ENCODE results near the gene CDH7. TPM values are rescaled to one million over a fixed set of nuclear protein-coding genes. Genes with fewer than 3 reads are reported as not detected.
A peak's percentile ranks its signal among the peaks of the same experiment; 100 is the strongest.

CDH7 gene
- total RNA-seq, 3 donors from 2014 or later = 0.16 TPM; not detected in 2

DNA sequence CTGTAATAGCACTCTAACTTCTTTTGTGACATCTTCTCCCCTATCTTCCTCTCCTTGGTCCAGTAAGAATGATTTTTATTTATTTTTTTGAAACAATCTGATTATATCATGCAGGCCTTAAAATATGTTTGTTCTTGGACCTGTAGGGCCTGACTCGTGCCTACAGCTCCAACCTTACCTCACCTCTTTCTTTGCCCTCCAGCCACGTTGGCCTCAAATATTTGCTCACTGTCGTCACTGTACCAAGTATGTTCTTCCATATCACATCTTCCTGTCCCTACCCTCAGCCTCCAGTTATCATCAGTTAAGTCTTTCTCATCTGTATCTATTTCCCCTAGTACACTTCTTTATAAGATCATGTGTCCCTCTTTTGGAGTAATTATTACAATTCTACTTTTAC lies 125.5 kb downstream of the CDH7 start:
- no peak overlapping the region for H3K4me3 ChIP-seq
- no peaks in the 10 kb centered on the region for H3K27me3 ChIP-seq
- no peaks in the 10 kb centered on the region for H3K4me1 ChIP-seq
- TF ChIP-seq, protein P1, sequence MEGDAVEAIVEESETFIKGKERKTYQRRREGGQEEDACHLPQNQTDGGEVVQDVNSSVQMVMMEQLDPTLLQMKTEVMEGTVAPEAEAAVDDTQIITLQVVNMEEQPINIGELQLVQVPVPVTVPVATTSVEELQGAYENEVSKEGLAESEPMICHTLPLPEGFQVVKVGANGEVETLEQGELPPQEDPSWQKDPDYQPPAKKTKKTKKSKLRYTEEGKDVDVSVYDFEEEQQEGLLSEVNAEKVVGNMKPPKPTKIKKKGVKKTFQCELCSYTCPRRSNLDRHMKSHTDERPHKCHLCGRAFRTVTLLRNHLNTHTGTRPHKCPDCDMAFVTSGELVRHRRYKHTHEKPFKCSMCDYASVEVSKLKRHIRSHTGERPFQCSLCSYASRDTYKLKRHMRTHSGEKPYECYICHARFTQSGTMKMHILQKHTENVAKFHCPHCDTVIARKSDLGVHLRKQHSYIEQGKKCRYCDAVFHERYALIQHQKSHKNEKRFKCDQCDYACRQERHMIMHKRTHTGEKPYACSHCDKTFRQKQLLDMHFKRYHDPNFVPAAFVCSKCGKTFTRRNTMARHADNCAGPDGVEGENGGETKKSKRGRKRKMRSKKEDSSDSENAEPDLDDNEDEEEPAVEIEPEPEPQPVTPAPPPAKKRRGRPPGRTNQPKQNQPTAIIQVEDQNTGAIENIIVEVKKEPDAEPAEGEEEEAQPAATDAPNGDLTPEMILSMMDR (IDR thresholded peaks at IDR 0.05) = no peak
- TF ChIP-seq POLR2AphosphoS5 (IDR thresholded peaks at IDR 0.05) (no peak), POLR2A (IDR thresholded peaks at IDR 0.05) (no peak)
- intact Hi-C loops (cut with DNase I; ENCODE audit: low total_unique reads) = no loop called here
- no peaks in the 10 kb centered on the region for H3K36me3 ChIP-seq
- no peaks in the 10 kb centered on the region for H3K9me3 ChIP-seq
- peak in 1 of 2 donors; percentile 52 for DNase-seq (ENCODE audit: low spot score in 2 of 2)
- no peak overlapping the region for H3K27ac ChIP-seq

DNA sequence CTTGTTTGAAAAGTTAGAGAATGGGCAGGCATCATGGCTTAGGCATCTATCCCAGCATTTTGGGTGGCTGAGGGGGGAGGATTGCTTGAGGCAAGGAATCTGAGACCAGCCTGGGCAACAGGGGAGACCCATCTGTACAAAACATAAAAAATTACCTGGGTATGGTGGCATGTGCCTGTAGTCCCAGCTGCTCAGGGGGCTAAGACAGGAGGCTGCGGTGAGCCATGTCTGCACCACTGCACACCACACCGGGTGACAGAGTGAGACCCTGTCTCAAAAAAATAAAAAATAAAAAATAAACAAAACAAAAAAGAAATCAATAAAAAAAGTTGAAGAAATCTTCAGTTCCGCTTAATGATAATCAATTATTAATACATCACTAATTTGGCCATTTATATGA lies 146.5 kb downstream of the CDH7 start:
- intact Hi-C loops (cut with DNase I; ENCODE audit: low total_unique reads) = no loop called here
- DNase-seq (ENCODE audit: low spot score in 2 of 2) = no peak
- Histone ChIP-seq H3K27me3 (no peaks in the 10 kb centered on the region), H3K4me3 (no peak overlapping the region), H3K27ac (no peak overlapping the region), H3K9me3 (no peaks in the 10 kb centered on the region), H3K36me3 (no peaks in the 10 kb centered on the region), H3K4me1 (no peaks in the 10 kb centered on the region)
- TF ChIP-seq, protein P1 (IDR thresholded peaks at IDR 0.05) = no peak
- no peak for TF ChIP-seq POLR2A (IDR thresholded peaks at IDR 0.05)
- TF ChIP-seq POLR2AphosphoS5 (IDR thresholded peaks at IDR 0.05) = no peak

DNA sequence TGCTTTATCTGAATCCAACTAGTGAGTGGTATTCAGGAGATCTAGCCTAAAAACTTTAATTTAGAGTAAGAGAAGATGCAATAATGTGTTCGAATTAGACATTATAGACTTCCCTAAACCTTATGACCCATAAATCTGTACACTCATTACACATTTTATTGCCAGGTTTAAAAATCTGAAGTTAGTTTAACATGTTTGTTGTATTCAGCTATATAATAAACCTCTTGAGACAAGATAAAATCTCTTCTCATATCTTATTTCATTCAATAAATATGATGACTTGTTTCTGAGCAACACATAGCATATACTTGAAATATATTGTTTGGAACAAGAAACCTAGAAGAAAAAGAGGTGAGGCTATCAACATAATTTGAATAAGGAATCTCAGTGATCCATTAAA lies 150.7 kb downstream of the CDH7 start:
- no peak for DNase-seq (ENCODE audit: low spot score in 2 of 2)
- H3K9me3 ChIP-seq = no peaks in the 10 kb centered on the region
- TF ChIP-seq POLR2A (IDR thresholded peaks at IDR 0.05) (no peak), POLR2AphosphoS5 (IDR thresholded peaks at IDR 0.05) (no peak)
- TF ChIP-seq, protein P1 (IDR thresholded peaks at IDR 0.05) = no peak
- H3K27ac ChIP-seq = no peak overlapping the region
- H3K4me3 ChIP-seq = no peak overlapping the region
- H3K4me1 ChIP-seq = no peaks in the 10 kb centered on the region
- H3K36me3 ChIP-seq = no peaks in the 10 kb centered on the region
- intact Hi-C loops (cut with DNase I; ENCODE audit: low total_unique reads) = no loop called here
- H3K27me3 ChIP-seq = no peaks in the 10 kb centered on the region

DNA sequence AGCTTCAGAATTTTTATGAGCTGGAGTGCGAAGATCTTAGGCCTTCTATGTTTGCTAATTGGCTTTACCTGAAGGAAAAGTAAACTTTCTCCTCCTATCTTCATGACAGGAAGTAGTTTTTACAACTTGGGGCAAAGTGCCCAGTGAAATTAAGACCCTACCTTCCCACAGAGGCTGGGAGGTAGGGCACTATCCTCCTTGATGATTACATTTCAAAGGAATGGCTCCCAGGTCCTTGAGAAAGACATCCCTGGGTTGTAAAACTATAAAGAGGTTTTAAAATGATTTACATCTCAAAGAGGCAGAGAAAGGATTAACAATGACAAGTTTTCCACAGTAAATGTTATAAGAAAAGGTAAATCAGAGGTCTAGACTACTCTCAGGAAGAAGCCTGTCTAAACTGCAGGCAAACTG lies 155.8 kb downstream of the CDH7 start:
- DNase-seq (ENCODE audit: low spot score in 2 of 2) = no peak
- intact Hi-C loops (cut with DNase I; ENCODE audit: low total_unique reads) = no loop called here
- Histone ChIP-seq H3K4me1 (no peaks in the 10 kb centered on the region), H3K27ac (no peak overlapping the region), H3K9me3 (no peaks in the 10 kb centered on the region), H3K36me3 (no peaks in the 10 kb centered on the region), H3K27me3 (no peaks in the 10 kb centered on the region), H3K4me3 (no peak overlapping the region)
- TF ChIP-seq POLR2AphosphoS5 (IDR thresholded peaks at IDR 0.05) = no peak
- TF ChIP-seq, protein P1 (IDR thresholded peaks at IDR 0.05) = no peak
- no peak for TF ChIP-seq POLR2A (IDR thresholded peaks at IDR 0.05)

DNA sequence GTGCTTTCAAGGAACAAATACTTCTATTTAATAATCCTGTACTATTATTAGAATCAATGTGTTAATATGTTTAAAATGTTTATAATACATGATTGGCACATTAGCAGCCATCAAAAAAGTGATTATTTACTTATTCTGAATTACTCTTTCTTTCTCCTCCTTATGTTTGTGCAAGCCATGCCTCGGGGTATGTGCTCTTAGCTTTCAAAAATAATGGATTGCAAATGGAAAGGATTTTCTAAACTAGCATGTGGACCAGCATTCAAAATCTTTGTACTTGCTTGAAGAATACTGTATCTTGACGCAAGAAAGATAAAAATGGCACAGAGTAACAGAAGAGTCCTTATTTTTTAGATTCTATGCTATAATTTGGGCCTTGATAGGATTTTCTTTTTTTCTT lies 156.5 kb downstream of the CDH7 start:
- TF ChIP-seq, protein P1 (IDR thresholded peaks at IDR 0.05) = no peak
- TF ChIP-seq POLR2A (IDR thresholded peaks at IDR 0.05) (no peak), POLR2AphosphoS5 (IDR thresholded peaks at IDR 0.05) (no peak)
- H3K4me1 ChIP-seq = no peaks in the 10 kb centered on the region
- intact Hi-C loops (cut with DNase I; ENCODE audit: low total_unique reads) = no loop called here
- no peak overlapping the region for H3K4me3 ChIP-seq
- no peaks in the 10 kb centered on the region for H3K36me3 ChIP-seq
- H3K27me3 ChIP-seq = no peaks in the 10 kb centered on the region
- DNase-seq (ENCODE audit: low spot score in 2 of 2) = no peak
- no peaks in the 10 kb centered on the region for H3K9me3 ChIP-seq
- H3K27ac ChIP-seq = no peak overlapping the region
